Measurements from ENCODE around the gene TICRR. TPM values are rescaled to one million over a fixed set of nuclear protein-coding genes. Genes with fewer than 3 reads are reported as not detected.

TICRR gene, protein sequence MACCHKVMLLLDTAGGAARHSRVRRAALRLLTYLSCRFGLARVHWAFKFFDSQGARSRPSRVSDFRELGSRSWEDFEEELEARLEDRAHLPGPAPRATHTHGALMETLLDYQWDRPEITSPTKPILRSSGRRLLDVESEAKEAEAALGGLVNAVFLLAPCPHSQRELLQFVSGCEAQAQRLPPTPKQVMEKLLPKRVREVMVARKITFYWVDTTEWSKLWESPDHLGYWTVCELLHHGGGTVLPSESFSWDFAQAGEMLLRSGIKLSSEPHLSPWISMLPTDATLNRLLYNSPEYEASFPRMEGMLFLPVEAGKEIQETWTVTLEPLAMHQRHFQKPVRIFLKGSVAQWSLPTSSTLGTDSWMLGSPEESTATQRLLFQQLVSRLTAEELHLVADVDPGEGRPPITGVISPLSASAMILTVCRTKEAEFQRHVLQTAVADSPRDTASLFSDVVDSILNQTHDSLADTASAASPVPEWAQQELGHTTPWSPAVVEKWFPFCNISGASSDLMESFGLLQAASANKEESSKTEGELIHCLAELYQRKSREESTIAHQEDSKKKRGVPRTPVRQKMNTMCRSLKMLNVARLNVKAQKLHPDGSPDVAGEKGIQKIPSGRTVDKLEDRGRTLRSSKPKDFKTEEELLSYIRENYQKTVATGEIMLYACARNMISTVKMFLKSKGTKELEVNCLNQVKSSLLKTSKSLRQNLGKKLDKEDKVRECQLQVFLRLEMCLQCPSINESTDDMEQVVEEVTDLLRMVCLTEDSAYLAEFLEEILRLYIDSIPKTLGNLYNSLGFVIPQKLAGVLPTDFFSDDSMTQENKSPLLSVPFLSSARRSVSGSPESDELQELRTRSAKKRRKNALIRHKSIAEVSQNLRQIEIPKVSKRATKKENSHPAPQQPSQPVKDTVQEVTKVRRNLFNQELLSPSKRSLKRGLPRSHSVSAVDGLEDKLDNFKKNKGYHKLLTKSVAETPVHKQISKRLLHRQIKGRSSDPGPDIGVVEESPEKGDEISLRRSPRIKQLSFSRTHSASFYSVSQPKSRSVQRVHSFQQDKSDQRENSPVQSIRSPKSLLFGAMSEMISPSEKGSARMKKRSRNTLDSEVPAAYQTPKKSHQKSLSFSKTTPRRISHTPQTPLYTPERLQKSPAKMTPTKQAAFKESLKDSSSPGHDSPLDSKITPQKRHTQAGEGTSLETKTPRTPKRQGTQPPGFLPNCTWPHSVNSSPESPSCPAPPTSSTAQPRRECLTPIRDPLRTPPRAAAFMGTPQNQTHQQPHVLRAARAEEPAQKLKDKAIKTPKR (N-terminal part only)
- 4.5 and 6.3 TPM in 2 replicates for total RNA-seq

GRCh38 chr15:89575146-89575655 is at the start of gene TICRR:
TICRR (plus strand) TSS chr15:89575469; CDS start chr15:89575587, 118 bp downstream.

GRCh38 chr15:89654847-89655805 is 79.9 kb downstream of the TICRR start, which contains the start of gene KIF7:
KIF7 (minus strand) TSS chr15:89655467; CDS start chr15:89652930, 2,537 bp downstream.

Other genes starting within 250 kb of the TICRR start
- 64.4 and 65.2 TPM in 2 replicates for gene POLG, start 240.6 kb upstream of the TICRR start, total RNA-seq
- under 0.01 TPM in 1 of 2 replicates, not detected in the other for gene RHCG, start 78.9 kb upstream of the TICRR start, total RNA-seq
- 7.9 and 15.6 TPM in 2 replicates for gene KIF7, start 80.0 kb downstream of the TICRR start, total RNA-seq
- 0.13 and 0.72 TPM in 2 replicates for gene PLIN1, start 103.9 kb downstream of the TICRR start, total RNA-seq
- gene PEX11A, start 115.3 kb downstream of the TICRR start, total RNA-seq, result 2.1 and 14.9 TPM in 2 replicates
- gene WDR93, start 115.3 kb downstream of the TICRR start, total RNA-seq, result under 0.01 and 0.16 TPM in 2 replicates
- 0.56 TPM in 1 of 2 replicates, not detected in the other for gene MESP1, start 175.8 kb downstream of the TICRR start, total RNA-seq
- 1.0 and 2.0 TPM in 2 replicates for gene MESP2, start 200.9 kb downstream of the TICRR start, total RNA-seq
- gene ANPEP, start 239.4 kb downstream of the TICRR start, total RNA-seq, result 49.6 and 80.3 TPM in 2 replicates